ENCODE data around the gene KCNMA1.

DNA sequence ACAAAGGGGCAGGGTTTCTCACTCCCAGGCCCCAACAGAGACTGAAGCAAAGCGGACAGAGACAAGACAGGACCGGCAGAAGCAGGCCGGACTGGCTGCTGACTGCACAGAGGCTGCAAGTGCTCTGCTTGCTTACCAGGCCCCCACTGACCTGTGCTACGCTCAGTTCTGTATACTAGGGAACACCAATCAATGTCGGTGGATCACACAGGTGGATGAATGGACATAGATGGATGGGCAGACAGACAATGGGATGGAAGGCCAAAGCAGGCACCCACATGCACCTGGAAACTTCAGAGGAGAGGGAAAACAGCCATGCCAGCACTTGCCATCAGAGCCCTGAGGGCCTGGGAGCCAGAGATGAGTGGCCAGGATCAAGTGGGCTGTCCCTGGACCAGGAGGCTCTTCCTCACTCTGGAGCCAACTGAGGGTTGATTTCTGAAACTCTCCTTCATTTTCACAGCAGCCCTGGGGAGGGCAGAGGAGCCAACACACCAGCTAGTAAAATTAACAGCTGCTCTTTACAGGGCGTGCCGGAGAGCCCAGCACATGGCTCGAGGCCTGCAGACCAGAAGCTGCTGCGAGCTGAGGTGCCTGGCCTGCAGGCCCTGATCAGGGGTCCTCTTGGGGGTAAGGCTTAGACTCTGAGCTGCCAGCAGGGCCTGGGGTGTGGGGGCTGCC lies 243.6 kb downstream of the KCNMA1 start:
- TF ChIP-seq, protein P1, sequence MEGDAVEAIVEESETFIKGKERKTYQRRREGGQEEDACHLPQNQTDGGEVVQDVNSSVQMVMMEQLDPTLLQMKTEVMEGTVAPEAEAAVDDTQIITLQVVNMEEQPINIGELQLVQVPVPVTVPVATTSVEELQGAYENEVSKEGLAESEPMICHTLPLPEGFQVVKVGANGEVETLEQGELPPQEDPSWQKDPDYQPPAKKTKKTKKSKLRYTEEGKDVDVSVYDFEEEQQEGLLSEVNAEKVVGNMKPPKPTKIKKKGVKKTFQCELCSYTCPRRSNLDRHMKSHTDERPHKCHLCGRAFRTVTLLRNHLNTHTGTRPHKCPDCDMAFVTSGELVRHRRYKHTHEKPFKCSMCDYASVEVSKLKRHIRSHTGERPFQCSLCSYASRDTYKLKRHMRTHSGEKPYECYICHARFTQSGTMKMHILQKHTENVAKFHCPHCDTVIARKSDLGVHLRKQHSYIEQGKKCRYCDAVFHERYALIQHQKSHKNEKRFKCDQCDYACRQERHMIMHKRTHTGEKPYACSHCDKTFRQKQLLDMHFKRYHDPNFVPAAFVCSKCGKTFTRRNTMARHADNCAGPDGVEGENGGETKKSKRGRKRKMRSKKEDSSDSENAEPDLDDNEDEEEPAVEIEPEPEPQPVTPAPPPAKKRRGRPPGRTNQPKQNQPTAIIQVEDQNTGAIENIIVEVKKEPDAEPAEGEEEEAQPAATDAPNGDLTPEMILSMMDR (IDR thresholded peaks at IDR 0.05) = no peak
- no peak for TF ChIP-seq POLR2A (IDR thresholded peaks at IDR 0.05)
